ENCODE measurements around the gene RFT1. TPM values are rescaled to one million over a fixed set of nuclear protein-coding genes. Genes with fewer than 3 reads are reported as not detected.

RFT1 gene
- total and polyA plus RNA-seq, 2 of the 13 experiments (the other 11 are each of a cell fraction or from before 2014, with no cell fraction given), result 23.2 to 37.0 TPM

- peak; percentile 48; the same call in 1 of the 2 replicates for TF ChIP-seq HNF1B (CRISPR knock-in tag; IDR thresholded peaks at IDR 0.05)
- TF ChIP-seq ZBTB39 (CRISPR knock-in tag; IDR thresholded peaks at IDR 0.05), result peak; percentile 90
- no peak for TF ChIP-seq ZNF660 (CRISPR knock-in tag; IDR thresholded peaks at IDR 0.05; ENCODE audit: borderline replicate concordance, low read depth)
- no peak for TF ChIP-seq ZNF605 (CRISPR knock-in tag; IDR thresholded peaks at IDR 0.05)
- no peak for TF ChIP-seq CAMTA2 (CRISPR knock-in tag; IDR thresholded peaks at IDR 0.05; ENCODE audit: borderline replicate concordance)
- no peak for TF ChIP-seq EZH2 (conservative IDR thresholded peaks at IDR 0.05; ENCODE audit: low read depth, low read length)
- TF ChIP-seq RXRB (CRISPR knock-in tag; IDR thresholded peaks at IDR 0.05; ENCODE audit: borderline replicate concordance), result no peak
- TF ChIP-seq HMG20A (CRISPR knock-in tag; IDR thresholded peaks at IDR 0.05; ENCODE audit: borderline replicate concordance), result peak; percentile 31; the same call in 1 of the 2 replicates
- 0 out of 2 replicates have a peak, but pooled peaks have one; percentile 29 for TF ChIP-seq ZNF550 (CRISPR knock-in tag; IDR thresholded peaks at IDR 0.05; ENCODE audit: borderline replicate concordance)
- no peak for TF ChIP-seq BRF2 (CRISPR knock-in tag; IDR thresholded peaks at IDR 0.05)
- TF ChIP-seq MXI1 (IDR thresholded peaks at IDR 0.05; ENCODE audit: borderline replicate concordance, low read depth, low read length), result peak; percentile 35; the same call in 1 of the 3 replicates
- 0 out of 2 replicates have a peak, but pooled peaks have one; percentile 41 for TF ChIP-seq KAT7 (CRISPR knock-in tag; IDR thresholded peaks at IDR 0.05; ENCODE audit: borderline replicate concordance)
- TF ChIP-seq ZBTB26 (CRISPR knock-in tag; IDR thresholded peaks at IDR 0.05; ENCODE audit: borderline replicate concordance), result peak; percentile 77; the same call in 1 of the 2 replicates
- TF ChIP-seq BCL6 (CRISPR knock-in tag; IDR thresholded peaks at IDR 0.05), result peak; percentile 62
- 0 out of 4 replicates have a peak, but pooled peaks of 1 of the 2 experiments have one; percentile 37 for TF ChIP-seq KLF16 (CRISPR knock-in tag; IDR thresholded peaks at IDR 0.05)
- 0 out of 2 replicates have a peak, but pooled peaks have one; percentile 30 for TF ChIP-seq KDM3A (CRISPR knock-in tag; IDR thresholded peaks at IDR 0.05; ENCODE audit: low read depth)
- TF ChIP-seq ZNF609 (CRISPR knock-in tag; IDR thresholded peaks at IDR 0.05; ENCODE audit: borderline replicate concordance), result peak; percentile 40; the same call in 1 of the 2 replicates
- no peak for TF ChIP-seq BHLHE40 (IDR thresholded peaks at IDR 0.05; ENCODE audit: low read length)
- TF ChIP-seq ZNF343 (CRISPR knock-in tag; IDR thresholded peaks at IDR 0.05), result 0 out of 2 replicates have a peak, but pooled peaks have one; percentile 38
Measured at GRCh38 chr3:53092942-53093341, 37.3 kb downstream of the RFT1 start (continued).
